IMR-90 (cell line): Measurements from ENCODE around the gene DYRK3. TPM values are rescaled to one million over a fixed set of nuclear protein-coding genes. Genes with fewer than 3 reads are reported as not detected.

Source experiments
- ATAC-seq: fragments of 200-7000 bp; cut with Tn5 transposase; 2 replicates; pipeline ENCODE4 v1.9.1; 2020; ENCODE audit warnings: low read depth, mild to moderate bottlenecking, moderate library complexity
- BruUV-seq: library from RNA; stranded (reverse); fragments of 400-500 nt; replicated peaks from 2 replicates; lab custom pipeline; 2021; lab: Mats Ljungman, UMichigan
- CTCF ChIA-PET: fragments of 300-600 bp; formaldehyde crosslinking; extraction: SDS; loops from one replicate; lab custom pipeline; 2021; ENCODE audit warnings: antibody characterized with exemption; lab: Yijun Ruan, JAX
- POLR2A ChIA-PET: fragments of 300-600 bp; sonication (Branson Sonifier 250); formaldehyde crosslinking; loops from one replicate; lab custom pipeline; 2022; ENCODE audit warnings: antibody characterized with exemption; ENCODE audit not compliant: unreplicated experiment; lab: Charles Lee
- DNase-seq: peaks from one replicate; pipeline ENCODE4 v3.0.0; 2013
- H2AFZ ChIP-seq: replicated peaks from 2 replicates; pipeline ENCODE3; 2013; ENCODE audit warnings: low read length, mild to moderate bottlenecking; ENCODE audit not compliant: poor library complexity
- H2AK5ac ChIP-seq: 2 replicates; pipeline ENCODE4 v1.6.1; 2013; ENCODE audit warnings: low read depth, low read length, inconsistent platforms
- H2AK9ac ChIP-seq: replicated peaks from 2 replicates; pipeline ENCODE3; 2013; ENCODE audit warnings: mild to moderate bottlenecking, low read depth, low read length, moderate library complexity; ENCODE audit not compliant: poor library complexity
- H2BK120ac ChIP-seq: 2 replicates; pipeline ENCODE4 v1.6.1; 2013; ENCODE audit warnings: low read depth, low read length, inconsistent platforms
- H2BK15ac ChIP-seq: 3 replicates; pipeline ENCODE4 v1.6.1; 2013; ENCODE audit warnings: low read depth, low read length, inconsistent platforms
- H2BK20ac ChIP-seq: 2 replicates; pipeline ENCODE4 v1.6.1; 2013; ENCODE audit warnings: low read depth, mild to moderate bottlenecking, inconsistent platforms, low read length, moderate library complexity
- H2BK5ac ChIP-seq: 2 replicates; pipeline ENCODE4 v1.6.1; 2013; ENCODE audit warnings: mild to moderate bottlenecking, low read depth, low read length, inconsistent platforms; ENCODE audit not compliant: poor library complexity, severe bottlenecking
- H3K14ac ChIP-seq: replicated peaks from 2 replicates; pipeline ENCODE4 v1.6.1; 2013; ENCODE audit warnings: low read depth, low read length, inconsistent platforms
- H3K18ac ChIP-seq: 2 replicates; pipeline ENCODE4 v1.6.1; 2013; ENCODE audit warnings: low read depth, low read length, control low read depth
- H3K23ac ChIP-seq: 2 replicates; pipeline ENCODE4 v1.6.1; 2013; ENCODE audit warnings: low read depth, low read length, inconsistent platforms
- H3K27ac ChIP-seq: 2 replicates; pipeline ENCODE4 v1.5.1; 2013; ENCODE audit warnings: mild to moderate bottlenecking, control low read depth, low read length; ENCODE audit not compliant: insufficient read depth
- H3K27me3 ChIP-seq: 2 replicates; pipeline ENCODE4 v1.6.1; 2013; ENCODE audit warnings: low read length; ENCODE audit not compliant: control insufficient read depth, insufficient read depth
- H3K36me3 ChIP-seq: 2 replicates; pipeline ENCODE4 v1.6.1; 2013; ENCODE audit warnings: low read length, mixed read lengths; ENCODE audit not compliant: control insufficient read depth, insufficient read depth
- H3K4ac ChIP-seq: 2 replicates; pipeline ENCODE4 v1.6.1; 2013; ENCODE audit warnings: low read depth, low read length, inconsistent platforms
- H3K4me1 ChIP-seq: 2 replicates; pipeline ENCODE4 v1.6.1; 2013; ENCODE audit warnings: low read length, mixed read lengths; ENCODE audit not compliant: control insufficient read depth, insufficient read depth
- H3K4me2 ChIP-seq: 2 replicates; pipeline ENCODE4 v1.6.1; 2013; ENCODE audit warnings: low read depth, mild to moderate bottlenecking, control low read depth, low read length, moderate library complexity
- H3K4me3 ChIP-seq: 2 replicates; pipeline ENCODE4 v1.5.1; 2013; ENCODE audit warnings: low read depth, mild to moderate bottlenecking, control low read depth, low read length, moderate library complexity; ENCODE audit not compliant: insufficient read depth
- H3K56ac ChIP-seq: 2 replicates; pipeline ENCODE4 v1.6.1; 2013; ENCODE audit warnings: low read length, inconsistent platforms; ENCODE audit not compliant: insufficient read depth; ENCODE audit errors: extremely low read depth
- H3K79me1 ChIP-seq, 2 experiments: 2 replicates each; pipeline ENCODE4 v1.6.1; 2013; ENCODE audit warnings: low read length in 2 of 2, inconsistent platforms in 1 of 2, low read depth in 1 of 2
- H3K9ac ChIP-seq: 2 replicates; pipeline ENCODE4 v1.6.1; 2013; ENCODE audit warnings: low read depth, low read length, control low read depth
- H3K9me1 ChIP-seq: 2 replicates; pipeline ENCODE4 v1.6.1; 2013; ENCODE audit warnings: low read length, inconsistent platforms; ENCODE audit not compliant: insufficient read depth
- H3K9me3 ChIP-seq: 2 replicates; pipeline ENCODE4 v1.6.1; 2013; ENCODE audit warnings: low read length; ENCODE audit not compliant: control insufficient read depth, insufficient read depth
- H4K20me1 ChIP-seq: 2 replicates; pipeline ENCODE4 v1.6.1; 2013; ENCODE audit warnings: low read length, inconsistent platforms; ENCODE audit not compliant: insufficient read depth
- H4K5ac ChIP-seq: 2 replicates; pipeline ENCODE4 v1.6.1; 2013; ENCODE audit warnings: mild to moderate bottlenecking, low read depth, low read length, control low read depth
- H4K8ac ChIP-seq, 2 experiments: 2 replicates each; pipeline ENCODE4 v1.6.1; 2013; ENCODE audit warnings: low read depth in 2 of 2, low read length in 2 of 2, control low read depth in 1 of 2, inconsistent platforms in 1 of 2
- H4K91ac ChIP-seq: 2 replicates; pipeline ENCODE4 v1.6.1; 2013; ENCODE audit warnings: low read depth, low read length, inconsistent platforms; ENCODE audit not compliant: insufficient read depth
- CEBPB ChIP-seq: IDR thresholded peaks from 2 replicates; pipeline ENCODE4 v1.6.1; 2012; ENCODE audit warnings: low read depth, low read length, improper control_type of control experiment
- CHD1 ChIP-seq: IDR thresholded peaks from 2 replicates; pipeline ENCODE4 v1.6.1; 2012; ENCODE audit warnings: low read depth, low read length, improper control_type of control experiment
- CTCF ChIP-seq: conservative IDR thresholded peaks from 2 replicates; pipeline ENCODE4 v1.5.1; 2012; ENCODE audit warnings: mild to moderate bottlenecking, low read depth, low read length, improper control_type of control experiment
- MAFK ChIP-seq: IDR thresholded peaks from 2 replicates; pipeline ENCODE4 v1.6.1; 2012; ENCODE audit warnings: low read depth, low read length, improper control_type of control experiment
- MAZ ChIP-seq: IDR thresholded peaks from 2 replicates; pipeline ENCODE4 v1.6.1; 2012; ENCODE audit warnings: low read depth, mild to moderate bottlenecking, low read length, improper control_type of control experiment, moderate library complexity, borderline replicate concordance
- MXI1 ChIP-seq: IDR thresholded peaks from 2 replicates; pipeline ENCODE4 v1.6.1; 2012; ENCODE audit warnings: low read depth, mild to moderate bottlenecking, low read length, moderate library complexity, borderline replicate concordance
- NFE2L2 ChIP-seq: fragments of 150-350 bp; IDR thresholded peaks from 2 replicates; pipeline ENCODE4 v1.6.1; 2016; ENCODE audit warnings: low read depth, mild to moderate bottlenecking, low read length
- POLR2A ChIP-seq: IDR thresholded peaks from 2 replicates; pipeline ENCODE4 v1.6.1; 2012; ENCODE audit warnings: mild to moderate bottlenecking, low read depth, low read length
- RAD21 ChIP-seq: IDR thresholded peaks from 2 replicates; pipeline ENCODE4 v1.6.1; 2012; ENCODE audit warnings: low read length, improper control_type of control experiment
- RCOR1 ChIP-seq: IDR thresholded peaks from 2 replicates; pipeline ENCODE4 v1.6.1; 2012; ENCODE audit warnings: mild to moderate bottlenecking, low read length, improper control_type of control experiment; ENCODE audit not compliant: insufficient replicate concordance
- SMC3 ChIP-seq: fragments of 150-350 bp; IDR thresholded peaks from 2 replicates; pipeline ENCODE4 v1.6.1; 2016; ENCODE audit warnings: low read depth, mild to moderate bottlenecking, antibody characterized with exemption, low read length, moderate library complexity
- USF2 ChIP-seq: fragments of 150-350 bp; IDR thresholded peaks from 2 replicates; pipeline ENCODE4 v1.6.1; 2017; ENCODE audit warnings: mild to moderate bottlenecking, antibody characterized with exemption, low read length, low read depth
- WGBS, 2 experiments: methylation state at CpG; one replicate each; pipeline versions ENCODE4 v1.1.5 to v1.1.7; 2013; ENCODE audit warnings: missing lambda C conversion rate in 2 of 2; ENCODE audit not compliant: insufficient read length in 1 of 2; ENCODE audit errors: extremely low coverage in 2 of 2; 5-methylcytosine and 5-hydroxymethylcytosine counted together
- dilution Hi-C: fragments of 300-500 bp; cut with HindIII; formaldehyde crosslinking; loops from one replicate; pipeline ENCODE4 v1.14.3; 2018; ENCODE audit warnings: low sequenced_read_pairs; ENCODE audit not compliant: unreplicated experiment
- in situ Hi-C: fragments of 300-500 bp; cut with MboI; formaldehyde crosslinking; loops from 3 replicates; pipeline ENCODE4 v1.14.3; 2019; ENCODE audit warnings: low sequenced_read_pairs, inconsistent platforms, mixed read lengths
- intact Hi-C: fragments of 100-400 bp; cut with micrococcal nuclease; formaldehyde crosslinking; loops from 2 replicates; pipeline ENCODE4 v1.10.0; 2022
- polyA plus RNA-seq, 3 experiments: library from polyadenylated mRNA; depleted of rRNA; stranded (reverse); fragments of >200 nt; gene quantifications; 2 replicates each; pipeline ENCODE4 v1.2.3, GENCODE V29; 2012; ENCODE audit warnings: low replicate concordance in 1 of 3
- total RNA-seq: library from RNA; depleted of rRNA; stranded (reverse); fragments of >200 nt; gene quantifications from 2 replicates; pipeline ENCODE4 v1.2.3, GENCODE V29; 2012

Gene DYRK3
- total and polyA plus RNA-seq, 2 of the 4 experiments (the other 2 are of a cell fraction) = 5.5 to 22.0 TPM

GRCh38 chr1:206631085-206631509 lies 4.2 kb upstream of the DYRK3 start:
- no TSS peak for BruUV-seq
- no CpG with 5 or more reads among the region's 4 CpGs for WGBS, 2 experiments
- H3K23ac ChIP-seq = no peak overlapping the region

More at GRCh38 chr1:206631085-206631509, 4.2 kb upstream of the DYRK3 start:
- Histone ChIP-seq H3K4me1 (peaks cover 7% of the 10 kb centered on the region), H3K4me2 (no peak overlapping the region), H3K27ac (no peak overlapping the region), H4K91ac (no peak overlapping the region), H3K79me1 (peaks cover 0 to 7% of the 10 kb centered on the region in 2 experiments; a peak in 3 of 4 replicates), H4K8ac (0 out of 4 replicates have a peak overlapping the region, but pooled peaks of 1 of the 2 experiments have one; percentile 62), H3K36me3 (no peaks in the 10 kb centered on the region), H3K9ac (no peak overlapping the region), H2AK9ac (no peak overlapping the region), H3K56ac (no peak overlapping the region), H3K4me3 (no peak overlapping the region), H2BK20ac (no peak overlapping the region), H2AFZ (no peak overlapping the region), H4K20me1 (no peaks in the 10 kb centered on the region), H2AK5ac (no peak overlapping the region), H3K9me1 (0 out of 2 replicates have a peak, but pooled peaks cover 3% of the 10 kb centered on the region), H2BK5ac (no peak overlapping the region), H3K14ac (no peak overlapping the region), H4K5ac (no peak overlapping the region), H3K9me3 (no peaks in the 10 kb centered on the region), H3K4ac (no peak overlapping the region), H3K27me3 (peaks cover 13% of the 10 kb centered on the region), H3K18ac (no peak overlapping the region), H2BK120ac (no peak overlapping the region), H2BK15ac (no peak overlapping the region)
- POLR2A ChIA-PET = no interaction called here
- CTCF ChIA-PET = interaction anchor here (0.6 to 1.9 kb wide), 18 partner anchors 9 to 351 kb away, joined by 3 to 25 read pairs (median 4); partner anchors contain the start of gene EIF2D
- dilution Hi-C loops (no loop called here), intact Hi-C loops (loop anchor here (5.0 to 10.0 kb wide), 2 partner anchors 96 to 354 kb away; no protein-coding TSS in a partner anchor), in situ Hi-C loops (no loop called here)
- TF ChIP-seq USF2 (peak; percentile 96), MAFK (no peak), CHD1 (no peak), MAZ (peak; percentile 51; the same call in 1 of the 2 replicates), MXI1 (no peak), POLR2A (no peak), CTCF (peak; percentile 74), CEBPB (no peak), NFE2L2 (no peak), RAD21 (peak; percentile 71), SMC3 (peak; percentile 76), RCOR1 (no peak)
- peak; percentile 10; the same call in 1 of the 2 replicates for ATAC-seq
- DNase-seq = peak; percentile 93
